Measurements from ENCODE around the gene ZNF276. TPM values are rescaled to one million over a fixed set of nuclear protein-coding genes. Genes with fewer than 3 reads are reported as not detected.
"Not testable (repeated sequence)": the region's sequence is repeated elsewhere in the genome, so short reads cannot be mapped to it uniquely, and the experiment has no call there.

ZNF276 gene, protein sequence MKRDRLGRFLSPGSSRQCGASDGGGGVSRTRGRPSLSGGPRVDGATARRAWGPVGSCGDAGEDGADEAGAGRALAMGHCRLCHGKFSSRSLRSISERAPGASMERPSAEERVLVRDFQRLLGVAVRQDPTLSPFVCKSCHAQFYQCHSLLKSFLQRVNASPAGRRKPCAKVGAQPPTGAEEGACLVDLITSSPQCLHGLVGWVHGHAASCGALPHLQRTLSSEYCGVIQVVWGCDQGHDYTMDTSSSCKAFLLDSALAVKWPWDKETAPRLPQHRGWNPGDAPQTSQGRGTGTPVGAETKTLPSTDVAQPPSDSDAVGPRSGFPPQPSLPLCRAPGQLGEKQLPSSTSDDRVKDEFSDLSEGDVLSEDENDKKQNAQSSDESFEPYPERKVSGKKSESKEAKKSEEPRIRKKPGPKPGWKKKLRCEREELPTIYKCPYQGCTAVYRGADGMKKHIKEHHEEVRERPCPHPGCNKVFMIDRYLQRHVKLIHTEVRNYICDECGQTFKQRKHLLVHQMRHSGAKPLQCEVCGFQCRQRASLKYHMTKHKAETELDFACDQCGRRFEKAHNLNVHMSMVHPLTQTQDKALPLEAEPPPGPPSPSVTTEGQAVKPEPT
- polyA plus RNA-seq (ENCODE audit: insufficient read length in 12 of 12), result 10 to 100 TPM in 11 of 12 donors, not detected in 1; 15.7 to 35.5 (median 20.8) TPM
- long read RNA-seq, donor 1, full-length matches to known transcripts, result 2 of 2 reads
- long read RNA-seq, donor 1, partial matches to known transcripts, result 0 of 2 reads
- long read RNA-seq, donor 1, other reads (novel, unspliced or antisense), result 0 of 2 reads
- long read RNA-seq, donor 2, partial matches to known transcripts, result 0 of 1 reads
- long read RNA-seq, donor 2, other reads (novel, unspliced or antisense), result 0 of 1 reads
- long read RNA-seq, donor 3, result 0 reads
- long read RNA-seq, donor 4, full-length matches to known transcripts, result 2 of 2 reads
- long read RNA-seq, donor 4, partial matches to known transcripts, result 0 of 2 reads
- long read RNA-seq, donor 4, other reads (novel, unspliced or antisense), result 0 of 2 reads
- long read RNA-seq, donor 5, full-length matches to known transcripts, result 4 of 4 reads
- long read RNA-seq, donor 5, partial matches to known transcripts, result 0 of 4 reads
- long read RNA-seq, donor 5, other reads (novel, unspliced or antisense), result 0 of 4 reads
- long read RNA-seq, donor 6, partial matches to known transcripts, result 0 of 1 reads
- long read RNA-seq, donor 6, other reads (novel, unspliced or antisense), result 0 of 1 reads
- long read RNA-seq, donor 7, result 0 reads
- long read RNA-seq, donor 8, full-length matches to known transcripts, result 2 of 2 reads
- long read RNA-seq, donor 8, partial matches to known transcripts, result 0 of 2 reads
- long read RNA-seq, donor 8, other reads (novel, unspliced or antisense), result 0 of 2 reads
- long read RNA-seq, donor 9, result 0 reads
- long read RNA-seq, donor 10, result 0 reads
- long read RNA-seq, donor 11, partial matches to known transcripts, result 0 of 1 reads
- long read RNA-seq, donor 11, other reads (novel, unspliced or antisense), result 0 of 1 reads

GRCh38 chr16:89720813-89721545, at the start of gene ZNF276, which contains the start of gene VPS9D1:
TSS of gene ZNF276 (plus strand) at chr16:89721537. CDS start at chr16:89721641, 104 bp downstream.
TSS of gene VPS9D1 (minus strand) at chr16:89720898. CDS start at chr16:89720861, 37 bp downstream.
- peak; percentile 78 for DNase-seq

- DNase-seq, result not testable (repeated sequence)
These were observed 49.8 kb upstream of the ZNF276 start for GRCh38 chr16:89671565-89671964.

- no peak for DNase-seq
These were observed 49.0 kb upstream of the ZNF276 start for GRCh38 chr16:89672177-89672941.

DNA sequence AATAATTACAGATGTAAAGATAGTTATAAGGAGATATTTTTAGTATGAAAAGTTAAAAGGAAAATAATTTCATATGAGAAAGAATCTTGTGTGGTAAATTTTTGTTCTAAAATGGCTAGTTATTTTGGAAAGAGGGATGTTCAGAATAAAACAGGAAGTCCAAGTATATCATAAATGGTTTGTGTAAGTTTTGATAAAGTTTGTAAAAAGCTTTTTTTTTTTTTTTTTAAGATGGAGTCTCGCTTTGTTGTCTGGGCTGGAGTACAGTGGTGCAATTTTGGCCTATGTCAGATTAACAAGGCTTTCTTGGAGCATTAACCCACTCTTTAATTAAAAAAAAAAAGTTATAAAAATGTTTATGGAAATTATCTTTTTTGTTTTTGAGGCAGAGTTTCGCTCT, 43.1 kb upstream of the ZNF276 start:
- DNase-seq, result no peak

- DNase-seq, result no peak
These were observed 35.4 kb upstream of the ZNF276 start for GRCh38 chr16:89685916-89686315.

DNA sequence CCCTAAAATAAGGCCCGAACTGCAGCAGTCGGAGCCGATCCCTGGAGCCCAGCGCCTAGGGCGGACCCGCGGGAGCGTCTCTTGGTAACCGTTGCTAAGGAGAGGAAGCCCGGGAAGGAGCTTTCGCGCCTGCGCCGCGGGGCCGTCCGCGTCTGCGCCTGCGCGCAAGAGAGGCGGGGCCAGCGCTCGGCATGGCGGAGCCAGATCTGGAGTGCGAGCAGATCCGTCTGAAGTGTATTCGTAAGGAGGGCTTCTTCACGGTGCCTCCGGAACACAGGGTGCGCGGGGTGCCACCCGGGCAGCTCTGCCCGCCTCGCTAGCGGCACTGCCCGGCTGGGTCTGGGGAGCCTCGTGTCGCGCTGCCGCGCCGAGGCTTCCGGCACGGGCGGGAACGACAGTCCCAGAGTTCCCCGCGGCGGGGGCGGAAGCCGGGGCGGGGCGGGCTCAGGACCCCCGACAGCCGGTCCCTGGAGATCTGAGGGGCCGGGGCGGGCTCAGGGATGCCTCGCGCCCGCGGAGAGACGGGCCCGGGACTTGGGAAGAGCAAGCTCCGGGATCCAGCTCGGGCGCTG, 34.7 kb upstream of the ZNF276 start, which contains the start of gene CDK10:
Gene CDK10 (plus strand): TSS at position 170 of the 572 bp plus-strand sequence. CDS start 22 bp downstream, at position 192.
- DNase-seq, result peak; percentile 92

DNA sequence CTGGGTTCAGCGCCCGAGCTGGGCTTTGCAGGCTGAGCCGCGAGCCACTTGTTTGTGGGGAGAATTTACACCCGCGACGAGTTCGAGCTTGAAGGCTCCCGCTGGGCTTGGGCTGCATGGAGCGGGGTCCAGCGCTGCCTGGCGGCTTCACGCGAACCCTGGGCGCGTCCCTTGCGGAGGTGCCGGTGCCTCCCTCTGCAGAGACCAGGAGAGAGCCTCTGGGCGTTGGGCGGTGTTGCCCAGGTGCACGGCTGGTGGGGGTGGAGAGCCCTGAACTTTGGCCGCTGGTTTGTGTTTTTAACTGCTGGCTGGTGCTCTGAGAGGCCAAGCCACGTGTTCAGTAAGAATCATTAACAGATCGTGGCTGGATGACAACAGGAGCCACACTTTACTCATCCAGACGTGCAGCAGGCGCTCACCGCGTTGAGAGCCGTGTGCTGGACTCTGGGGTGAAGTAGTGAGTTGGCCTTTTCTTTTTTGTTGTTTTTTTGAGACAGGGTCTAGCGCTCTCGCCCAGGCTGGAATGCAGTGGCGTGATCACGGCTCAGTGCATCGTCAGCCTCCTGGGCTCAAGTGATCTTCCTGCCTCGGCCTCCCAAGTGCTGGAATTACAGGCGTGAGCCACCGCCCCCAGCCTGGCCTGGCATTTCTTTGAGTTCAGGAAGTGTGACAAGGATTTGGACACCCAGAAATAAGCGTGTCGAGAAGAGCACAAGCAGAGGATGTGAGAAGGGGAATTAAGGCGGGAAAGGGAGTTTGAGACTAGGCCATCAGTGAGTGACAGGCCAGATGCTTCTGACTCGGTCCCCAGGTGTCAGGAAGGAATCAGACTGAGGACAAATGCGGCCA, 34.0 kb upstream of the ZNF276 start:
- DNase-seq, result no peak

DNA sequence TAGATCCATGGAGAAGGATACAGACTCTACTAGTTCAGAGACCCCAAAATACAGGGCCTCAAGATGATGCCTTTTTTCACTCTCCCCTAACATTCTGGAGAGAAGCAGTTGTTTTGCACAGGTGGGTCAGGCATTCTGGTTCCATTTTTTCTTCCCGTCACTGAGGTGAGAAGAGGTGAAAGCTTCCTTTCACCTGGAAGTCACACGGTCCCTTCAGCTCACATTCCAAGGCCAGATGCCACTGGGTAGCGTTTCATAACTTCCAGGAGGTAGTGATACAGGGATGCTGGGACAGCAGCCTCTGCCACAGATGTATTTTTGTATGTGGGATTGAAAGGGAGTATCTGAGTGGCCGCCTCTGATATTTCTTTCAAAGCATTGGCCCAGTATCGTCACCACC, 32.9 kb upstream of the ZNF276 start:
- DNase-seq, result no peak

- DNase-seq, result no peak
These were observed 32.2 kb upstream of the ZNF276 start for GRCh38 chr16:89689142-89689541.

GRCh38 chr16:89689621-89690020, 31.7 kb upstream of the ZNF276 start:
- DNase-seq, result not testable (repeated sequence)

DNA sequence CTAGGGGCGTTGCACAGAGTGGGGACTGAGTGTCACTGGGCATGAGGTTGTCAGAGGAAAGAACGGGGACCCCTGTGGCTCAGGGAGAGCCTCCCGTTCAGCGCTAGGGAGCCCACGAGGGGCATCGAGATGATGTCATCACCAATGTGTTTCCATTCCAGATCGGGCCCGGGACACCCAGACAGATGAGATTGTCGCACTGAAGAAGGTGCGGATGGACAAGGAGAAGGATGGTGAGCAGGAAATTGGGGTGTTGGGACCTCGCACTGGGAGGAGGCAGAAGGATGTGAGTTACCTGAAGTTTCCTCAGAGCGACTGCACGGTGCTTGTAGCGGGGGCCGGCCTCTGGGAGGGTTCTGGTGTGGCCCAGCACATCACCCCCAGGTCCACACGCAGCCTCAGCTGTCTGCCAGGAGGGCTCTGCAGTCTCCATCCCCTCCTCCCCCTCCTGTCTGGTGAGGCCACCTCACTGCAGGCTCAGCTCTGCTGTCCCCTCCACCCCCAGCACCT, 30.9 kb upstream of the ZNF276 start:
- DNase-seq, result no peak

DNA sequence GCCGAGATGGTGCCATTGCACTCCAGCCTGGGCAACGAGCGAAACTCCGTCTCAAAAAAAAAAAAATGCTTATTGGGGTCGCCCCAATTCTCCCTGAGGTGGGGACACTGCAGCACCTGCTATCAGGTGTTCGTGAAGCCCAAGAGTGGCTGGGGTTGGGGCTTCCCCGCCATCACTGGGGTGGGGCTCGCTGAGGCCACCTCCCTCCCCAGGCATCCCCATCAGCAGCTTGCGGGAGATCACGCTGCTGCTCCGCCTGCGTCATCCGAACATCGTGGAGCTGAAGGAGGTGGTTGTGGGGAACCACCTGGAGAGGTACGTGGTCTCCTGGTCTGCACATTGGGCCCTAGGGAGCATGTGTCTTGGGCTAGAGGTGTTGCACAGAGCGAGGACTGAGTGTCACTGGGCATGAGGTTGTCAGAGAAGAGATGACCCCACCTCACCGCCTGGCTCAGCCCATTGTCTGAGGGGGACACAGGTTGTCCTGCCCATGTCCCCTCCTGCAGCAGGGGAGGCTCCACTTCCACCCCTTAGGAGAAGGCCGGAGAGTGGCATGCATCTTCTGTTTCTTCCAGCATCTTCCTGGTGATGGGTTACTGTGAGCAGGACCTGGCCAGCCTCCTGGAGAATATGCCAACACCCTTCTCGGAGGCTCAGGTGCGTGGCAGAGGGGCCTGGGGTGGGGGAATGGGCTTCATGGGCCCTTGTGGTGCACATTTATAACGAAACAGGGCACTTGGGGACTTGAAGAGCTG, 29.9 kb upstream of the ZNF276 start:
- no peak for DNase-seq

DNA sequence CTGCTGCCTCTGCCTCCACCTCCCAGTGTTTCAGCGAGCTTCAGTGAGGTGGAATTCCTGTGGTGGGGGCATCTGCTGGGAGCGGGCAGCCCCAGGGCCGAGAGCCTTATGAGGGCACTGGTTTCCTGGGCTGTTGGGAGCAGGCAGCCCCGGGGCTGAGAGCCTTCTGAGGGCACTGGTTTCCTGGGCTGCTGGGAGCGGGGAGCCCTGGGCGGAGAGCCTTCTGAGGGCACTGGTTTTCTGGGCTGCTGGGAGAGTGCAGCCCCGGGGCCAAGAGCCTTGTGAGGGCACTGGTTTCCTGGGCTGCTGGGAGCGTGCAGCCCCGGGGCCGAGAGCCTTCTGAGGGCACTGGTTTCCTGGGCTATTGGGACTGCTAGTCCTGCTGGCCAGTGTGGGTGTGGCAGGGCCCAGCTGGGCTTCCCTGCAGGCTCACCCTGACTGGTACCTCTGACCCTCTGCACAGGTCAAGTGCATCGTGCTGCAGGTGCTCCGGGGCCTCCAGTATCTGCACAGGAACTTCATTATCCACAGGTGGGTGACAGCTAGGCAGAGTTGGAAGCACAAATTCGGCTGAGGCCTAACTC, 29.3 kb upstream of the ZNF276 start:
- DNase-seq, result no peak

GRCh38 chr16:89693289-89693731, 28.0 kb upstream of the ZNF276 start:
- DNase-seq, result no peak

DNA sequence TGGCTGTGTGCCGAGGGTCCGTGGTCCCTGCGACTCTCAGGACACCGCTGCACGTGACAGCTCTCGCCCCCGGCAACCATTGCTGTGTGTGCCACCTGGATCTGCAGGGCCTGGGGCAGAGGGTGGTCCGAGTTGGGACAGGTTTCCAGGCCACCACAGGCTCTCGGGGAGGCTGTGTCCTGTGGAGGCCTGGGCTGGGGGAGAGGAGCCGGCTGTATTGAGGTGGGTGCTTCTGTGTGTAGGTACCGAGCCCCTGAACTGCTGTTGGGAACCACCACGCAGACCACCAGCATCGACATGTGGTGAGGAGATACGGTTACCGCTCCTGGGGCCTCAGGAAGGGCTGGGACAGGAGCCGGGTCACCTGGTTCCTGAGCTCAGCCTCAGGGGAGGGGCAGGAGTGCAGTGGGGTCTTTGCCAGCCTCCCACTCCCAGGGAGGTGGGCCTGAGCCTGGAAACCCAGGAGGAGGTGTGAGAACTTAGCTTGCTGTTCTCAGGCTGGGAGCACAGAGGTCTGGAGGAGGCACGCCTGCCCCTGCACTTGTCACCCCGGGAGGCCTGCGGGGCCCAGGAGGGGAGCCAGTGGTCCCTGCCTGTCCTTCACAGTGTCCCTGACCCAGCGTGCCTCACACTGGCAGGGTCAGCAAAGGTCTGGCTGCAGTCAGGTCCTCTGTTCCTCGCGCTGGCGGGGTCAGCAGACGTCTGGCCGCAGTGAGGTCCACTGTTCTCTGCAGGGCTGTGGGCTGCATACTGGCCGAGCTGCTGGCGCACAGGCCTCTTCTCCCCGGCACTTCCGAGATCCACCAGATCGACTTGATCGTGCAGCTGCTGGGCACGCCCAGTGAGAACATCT, 27.2 kb upstream of the ZNF276 start:
- DNase-seq, result no peak

- DNase-seq, result not testable (repeated sequence)
These were observed 26.6 kb upstream of the ZNF276 start for GRCh38 chr16:89694784-89695085.

All from muscle of arm (tissue), 14 donors.